T-helper 2 cell treated with Interferon-gamma antibody and Interleukin-4, amounts not matched to agents 100 ng/mL and 5 ng/mL, for 36 hours (primary cell): ENCODE results near the gene DENND5B. TPM values are rescaled to one million over a fixed set of nuclear protein-coding genes. Genes with fewer than 3 reads are reported as not detected.
"Not testable (repeated sequence)": the region's sequence is repeated elsewhere in the genome, so short reads cannot be mapped to it uniquely, and the experiment has no call there.

Source experiments
- intact Hi-C: fragments of 100-400 bp; cut with micrococcal nuclease; formaldehyde crosslinking; loops from one replicate; pipeline ENCODE4 v1.15.1; 2023
- total RNA-seq: library from RNA; stranded (reverse); gene quantifications from 2 replicates; pipeline ENCODE4 v1.2.3, GENCODE V29; 2022

DENND5B gene
- total RNA-seq, 1 donor from 2014 or later: 0.55 TPM

- intact Hi-C loops: no loop called here
These were observed 505 bp upstream of the DENND5B start for GRCh38 chr12:31591380-31591901.

DNA sequence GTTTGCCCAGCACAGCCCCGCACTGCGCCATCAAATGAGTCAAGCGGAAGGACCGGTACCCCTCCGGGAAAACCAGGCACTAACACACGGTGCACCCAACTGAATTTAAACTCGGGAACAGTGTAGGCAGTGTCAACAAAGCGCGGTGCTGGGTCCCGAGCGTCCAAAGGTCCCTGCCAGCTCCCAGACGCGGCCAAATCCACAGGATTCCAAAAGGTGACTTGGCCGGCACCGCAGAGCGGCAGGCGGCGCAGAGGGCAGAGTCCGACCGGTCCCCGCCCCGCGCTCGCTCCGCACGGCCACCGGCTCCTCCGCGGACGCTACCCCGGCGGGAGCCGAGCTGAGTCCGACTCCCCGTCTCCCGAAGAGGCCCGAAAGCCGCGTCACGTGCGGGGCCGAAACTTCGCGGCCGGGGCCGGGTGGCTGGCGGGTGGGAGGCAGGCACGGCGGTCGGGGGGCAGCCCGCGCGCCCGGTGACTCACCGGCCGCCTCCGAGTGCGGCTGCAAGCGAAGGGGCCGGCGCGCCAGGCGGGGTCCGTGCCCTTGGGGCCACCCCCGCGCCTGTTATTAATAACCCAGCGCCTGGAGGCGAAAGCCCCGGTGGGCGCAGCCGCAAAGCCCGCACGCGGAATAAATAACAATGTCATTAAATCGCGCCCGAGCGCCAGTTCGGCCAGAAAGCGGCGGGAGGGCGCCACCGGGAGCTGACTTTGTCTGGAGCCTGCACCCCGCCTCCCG is 863 bp downstream of the DENND5B start:
- intact Hi-C loops: no loop called here

- intact Hi-C loops: no loop called here
These were observed 1.4 kb downstream of the DENND5B start for GRCh38 chr12:31589598-31589903.

DNA sequence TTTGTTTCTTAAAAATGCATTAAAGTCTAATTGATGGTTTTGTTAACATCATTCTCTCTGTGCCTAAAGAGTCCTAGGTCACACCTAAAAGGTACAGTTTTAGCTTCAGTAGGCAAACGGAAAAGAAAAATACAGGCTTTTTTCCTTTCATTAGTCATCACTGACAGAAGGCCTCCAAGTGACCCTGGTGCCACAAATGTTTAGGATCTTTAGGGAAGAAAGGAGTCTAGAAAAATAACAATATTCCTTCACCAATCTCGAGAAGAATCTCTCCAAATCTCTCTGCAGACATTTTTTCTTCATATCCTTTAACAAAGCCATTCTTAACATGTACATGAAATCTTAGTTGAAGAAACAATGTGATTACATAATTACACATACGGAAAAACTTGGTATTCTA is 2.0 kb downstream of the DENND5B start:
- intact Hi-C loops: no loop called here

DNA sequence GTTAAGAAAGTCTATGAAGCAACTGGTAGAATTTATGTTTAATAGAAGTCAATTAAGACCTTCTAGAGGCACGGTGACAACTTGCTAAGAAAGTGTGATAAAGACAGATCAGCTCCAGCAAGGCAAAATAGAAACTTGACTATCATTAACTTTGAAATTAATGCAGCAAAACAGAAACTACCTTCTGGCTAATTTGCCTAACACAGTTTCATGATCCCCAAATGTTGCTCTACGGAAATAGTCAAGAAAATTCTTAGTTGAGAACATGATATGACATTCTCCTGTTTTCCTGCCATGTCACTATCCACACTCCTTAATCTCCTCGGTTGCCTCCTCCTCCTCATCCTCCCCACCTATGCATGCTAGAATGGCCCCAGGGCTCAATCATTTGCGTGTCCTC is 4.2 kb downstream of the DENND5B start:
- intact Hi-C loops: no loop called here

DNA sequence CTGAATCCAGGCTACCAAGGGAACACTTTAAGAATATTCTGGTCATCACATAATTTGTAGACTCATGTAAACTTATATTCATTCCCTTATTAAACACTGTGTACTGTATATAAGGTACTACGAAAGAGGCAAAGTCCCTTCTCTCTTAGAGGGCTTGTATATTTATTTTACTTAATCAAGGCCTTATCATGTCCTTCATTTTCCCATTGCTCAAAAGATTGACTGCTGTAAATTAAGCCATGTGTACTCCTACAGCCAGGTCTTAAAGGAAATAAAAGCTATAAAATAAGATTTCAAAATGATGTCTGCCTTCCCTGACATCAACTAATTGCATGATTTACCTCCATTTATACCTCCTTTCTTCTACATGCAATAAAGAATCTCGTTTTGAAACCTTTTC is 5.0 kb downstream of the DENND5B start:
- intact Hi-C loops: no loop called here

DNA sequence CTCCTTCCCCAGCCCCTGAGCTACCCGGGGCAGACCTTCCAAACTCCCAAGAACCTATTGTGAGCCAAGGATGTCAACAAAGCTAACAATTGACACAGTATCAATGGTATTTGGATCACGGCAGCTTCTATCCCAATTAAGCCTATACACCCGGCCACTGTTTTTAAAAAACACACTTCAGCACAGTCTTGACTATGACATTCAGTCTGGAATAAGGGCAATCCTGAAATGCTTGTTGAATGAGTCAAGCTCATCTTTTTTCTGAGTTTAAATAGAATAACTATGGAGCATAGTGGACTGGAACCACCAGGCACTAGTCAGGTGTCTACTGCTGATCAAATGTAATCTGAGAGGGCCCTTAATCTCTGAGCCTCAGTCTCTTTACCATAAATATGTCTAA is 5.7 kb downstream of the DENND5B start:
- intact Hi-C loops: no loop called here

DNA sequence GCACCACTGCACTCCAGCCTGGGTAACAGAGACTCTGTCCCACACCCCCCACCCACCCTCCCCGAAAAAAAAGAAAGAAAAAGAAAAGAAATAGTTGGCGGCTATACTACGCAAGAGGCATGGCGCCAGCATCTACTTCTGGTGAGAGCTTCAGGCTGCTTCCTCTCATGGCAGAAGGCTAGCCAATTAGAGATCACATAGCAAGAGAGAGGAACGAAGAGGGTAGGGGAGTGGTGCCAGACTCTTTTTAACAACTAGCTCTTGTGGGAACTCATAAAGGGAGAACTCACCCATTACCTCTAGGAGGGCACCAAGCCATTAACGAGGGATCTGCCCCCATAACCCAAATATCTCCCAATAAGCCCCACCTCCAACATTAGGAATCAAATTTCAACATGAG is 6.2 kb downstream of the DENND5B start:
- intact Hi-C loops: no loop called here

- intact Hi-C loops: no loop called here
These were observed 7.1 kb downstream of the DENND5B start for GRCh38 chr12:31583878-31584277.

GRCh38 chr12:31582155-31582554 is 8.8 kb downstream of the DENND5B start:
- intact Hi-C loops: no loop called here

GRCh38 chr12:31578632-31579031 is 12.3 kb downstream of the DENND5B start:
- intact Hi-C loops: no loop called here

DNA sequence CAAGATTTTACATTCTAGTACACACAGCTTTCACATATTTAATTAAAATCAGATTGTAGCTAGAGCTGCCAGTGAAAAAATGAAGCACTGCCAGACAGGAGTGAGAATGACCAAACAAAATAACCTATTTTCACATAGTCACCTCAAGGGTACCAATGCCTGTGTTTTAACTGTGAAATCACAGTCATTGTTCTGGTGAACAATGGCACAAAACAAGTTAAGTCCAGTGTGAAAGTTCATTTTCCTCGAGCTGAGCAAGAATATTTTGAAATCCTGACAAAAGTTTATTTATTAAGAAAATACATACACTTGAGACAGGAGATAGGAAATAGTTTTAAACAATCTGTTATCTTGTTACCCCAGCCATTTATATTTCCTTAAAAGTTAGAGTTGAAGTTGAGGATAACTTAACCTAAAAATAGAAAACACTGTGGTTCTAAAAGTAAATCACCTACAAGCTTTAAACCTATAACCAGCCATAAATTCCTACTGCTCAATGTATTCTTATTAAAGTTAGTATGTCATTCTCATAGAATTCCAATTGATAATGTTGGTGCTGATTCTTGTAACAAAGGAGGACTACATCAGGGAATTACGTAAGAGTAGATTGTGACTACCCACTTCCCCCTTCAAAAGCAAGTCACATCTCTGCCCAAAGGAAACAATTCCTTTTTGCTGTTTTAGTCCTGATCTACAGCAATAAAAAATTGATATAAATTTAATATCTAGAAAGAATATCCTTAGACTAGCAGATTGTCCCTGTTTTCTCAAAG is 15.9 kb downstream of the DENND5B start:
- intact Hi-C loops: no loop called here

- intact Hi-C loops: not testable (repeated sequence)
These were observed 16.6 kb downstream of the DENND5B start for GRCh38 chr12:31574367-31574766.

DNA sequence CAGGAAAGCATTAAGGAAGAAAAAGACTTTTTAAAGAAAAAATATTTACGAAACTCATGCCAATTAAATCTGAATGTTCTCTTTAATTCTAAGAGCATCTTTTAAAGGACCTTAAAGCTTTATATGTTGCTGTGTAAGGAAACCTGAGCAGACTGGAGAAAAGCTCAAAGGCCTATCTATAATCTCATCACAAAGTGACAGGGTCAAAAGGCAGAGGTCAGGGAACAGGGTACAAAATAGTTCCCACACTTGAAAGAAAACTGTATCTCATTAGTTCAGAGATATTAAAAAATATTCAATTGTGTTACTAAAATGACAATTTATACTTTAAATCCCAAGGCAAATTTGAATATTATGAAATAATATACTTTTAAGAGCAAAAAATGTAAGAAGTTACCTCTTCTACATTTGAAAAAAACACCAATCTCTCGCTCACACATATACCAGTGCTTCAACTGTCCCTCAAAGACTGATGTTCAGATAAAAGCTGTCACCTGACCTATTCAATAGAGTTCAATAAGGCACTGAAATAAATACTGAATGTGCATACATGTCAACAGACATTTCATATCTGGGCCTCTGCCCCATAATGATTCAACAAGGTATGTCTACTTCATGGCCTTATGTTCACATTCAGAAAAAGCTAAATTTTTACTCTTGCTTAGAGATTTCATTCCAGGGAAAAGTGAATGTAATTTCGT is 17.9 kb downstream of the DENND5B start:
- intact Hi-C loops: no loop called here

DNA sequence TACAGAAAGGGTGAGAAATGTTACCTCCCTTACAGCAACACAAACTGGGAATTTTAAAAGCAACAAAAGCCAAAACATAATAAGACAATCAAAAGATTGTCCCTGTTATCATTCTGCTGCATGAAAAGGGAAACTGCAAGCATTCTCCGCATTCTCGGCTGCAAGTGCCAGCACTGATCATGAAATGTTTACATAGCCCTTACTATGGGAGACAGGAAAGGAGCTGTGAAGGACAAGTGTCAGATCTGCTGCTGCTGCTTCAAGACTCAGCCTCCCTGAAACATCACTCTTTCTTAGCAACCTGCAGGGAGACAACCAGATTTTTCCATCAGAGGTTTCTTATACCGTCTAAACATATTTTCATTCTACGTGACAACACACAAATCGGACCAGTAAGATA is 20.1 kb downstream of the DENND5B start:
- intact Hi-C loops: no loop called here

GRCh38 chr12:31569517-31569916 is 21.4 kb downstream of the DENND5B start:
- intact Hi-C loops: not testable (repeated sequence)

GRCh38 chr12:31568498-31568897 is 22.4 kb downstream of the DENND5B start:
- intact Hi-C loops: no loop called here

DNA sequence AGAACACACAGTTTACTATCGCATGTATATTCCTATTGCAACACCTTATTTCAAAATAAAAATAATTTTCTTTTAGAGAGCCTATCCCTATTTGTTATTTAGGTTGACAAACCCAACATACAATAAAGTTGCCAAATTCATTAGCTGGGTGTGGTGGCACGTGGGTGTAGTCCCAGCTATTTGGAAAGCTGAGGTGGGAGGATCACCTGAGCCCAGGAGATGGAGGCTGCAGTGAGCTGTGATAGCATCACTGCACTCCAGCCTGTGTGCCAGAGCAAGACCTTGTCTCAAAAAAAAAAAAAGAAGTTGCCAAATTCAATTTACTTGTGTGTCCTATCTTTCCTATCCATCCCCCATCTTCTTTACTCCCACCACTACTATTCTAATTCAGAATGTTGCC is 23.9 kb downstream of the DENND5B start:
- intact Hi-C loops: no loop called here

GRCh38 chr12:31566547-31566946 is 24.4 kb downstream of the DENND5B start:
- intact Hi-C loops: no loop called here

- intact Hi-C loops: no loop called here
These were observed 28.2 kb downstream of the DENND5B start for GRCh38 chr12:31562594-31563328.

DNA sequence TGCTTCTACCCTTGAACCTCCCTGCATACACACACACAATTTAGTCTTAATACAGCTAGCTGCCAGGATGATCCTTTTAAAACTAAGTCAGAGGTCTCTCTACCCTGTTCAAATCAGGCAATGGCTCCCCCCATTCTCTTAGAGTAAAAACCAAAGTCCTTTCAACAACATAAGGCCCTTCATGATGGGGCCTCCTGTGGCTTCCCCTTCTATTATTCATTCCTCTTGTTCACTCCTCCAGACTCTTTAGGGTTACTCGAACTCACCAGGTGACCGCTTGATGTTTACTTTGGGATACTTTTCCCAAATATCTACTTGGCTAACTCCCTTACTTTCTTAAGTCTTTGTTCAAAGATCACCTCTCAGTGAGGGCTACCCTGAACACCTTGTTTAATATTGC is 30.4 kb downstream of the DENND5B start:
- intact Hi-C loops: no loop called here

DNA sequence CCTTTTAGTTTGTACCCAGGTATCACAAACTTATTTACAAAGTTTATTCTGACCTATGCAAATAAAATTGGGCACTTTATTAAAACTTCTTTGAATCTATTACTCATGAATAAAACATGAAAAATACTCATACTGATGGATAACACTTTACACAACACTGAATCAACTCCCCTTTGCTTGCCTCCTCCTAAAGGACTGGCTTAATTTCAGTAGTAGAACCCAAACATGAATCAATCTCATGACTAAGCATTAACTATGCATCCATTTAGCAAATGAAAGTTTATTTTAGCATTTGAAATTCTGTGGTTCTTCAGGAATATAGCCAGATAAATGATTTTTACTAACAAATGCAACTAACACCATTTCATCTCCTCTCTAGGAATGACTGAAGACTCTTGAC is 32.4 kb downstream of the DENND5B start:
- intact Hi-C loops: no loop called here
